G401 (cell line): ENCODE data around the gene KRT75. TPM values are rescaled to one million over a fixed set of nuclear protein-coding genes. Genes with fewer than 3 reads are reported as not detected.
"Not testable (repeated sequence)": the region's sequence is repeated elsewhere in the genome, so short reads cannot be mapped to it uniquely, and the experiment has no call there.

Experiments used
- DNase-seq: peaks from one replicate; pipeline ENCODE4 v3.0.0-alpha.2; 2015; ENCODE audit warnings: low spot score
- in situ Hi-C: cut with HindIII; loops from 2 replicates; pipeline ENCODE4 v1.10.0; 2016; ENCODE audit warnings: low sequenced_read_pairs, mixed read lengths
- total RNA-seq: library from RNA; depleted of rRNA; stranded (reverse); fragments of >200 nt; shearing (Covaris generic); gene quantifications from 2 replicates; pipeline ENCODE4 v1.2.3, GENCODE V29; 2014; rRNA removed

The KRT75 gene
- 0.20 and 0.43 TPM in 2 replicates for total RNA-seq

DNA sequence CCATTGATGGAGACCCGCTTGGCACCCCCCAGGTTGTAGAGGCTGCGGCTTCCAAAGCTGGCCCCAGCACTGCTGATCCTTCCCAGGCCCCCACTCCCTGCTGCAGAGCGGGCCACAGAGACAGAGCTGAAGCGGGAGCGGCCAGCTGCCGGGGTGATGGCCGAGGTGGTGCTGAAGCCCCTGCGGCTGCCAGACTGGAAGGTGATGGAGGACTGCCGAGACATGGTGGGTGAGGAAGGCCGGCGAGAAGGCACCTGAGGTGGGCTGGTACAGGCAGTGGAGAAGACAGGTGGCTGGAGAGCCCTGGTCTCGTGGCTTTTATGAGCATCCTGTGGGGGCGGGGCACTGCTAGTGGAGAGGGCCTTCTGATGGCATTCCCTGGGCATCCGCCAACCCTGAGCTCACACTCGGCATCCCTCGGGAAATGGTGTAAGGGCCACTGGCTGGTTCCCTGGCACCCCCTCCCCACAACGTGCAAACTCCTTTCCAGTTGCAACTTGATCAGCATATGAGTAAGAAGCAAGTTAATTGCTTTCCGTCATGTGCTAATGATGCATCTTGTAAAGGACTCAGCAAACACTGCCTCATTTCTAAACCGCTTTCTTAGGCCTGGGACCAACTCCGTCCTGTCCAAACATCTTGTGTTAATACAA lies at the start of gene KRT75:
Gene KRT75, minus strand, starts transcription at position 291 of the 653 bp plus-strand sequence. Its CDS starts 67 bp downstream, at position 224.
- no peak for DNase-seq
- in situ Hi-C loops, result no loop called here

DNA sequence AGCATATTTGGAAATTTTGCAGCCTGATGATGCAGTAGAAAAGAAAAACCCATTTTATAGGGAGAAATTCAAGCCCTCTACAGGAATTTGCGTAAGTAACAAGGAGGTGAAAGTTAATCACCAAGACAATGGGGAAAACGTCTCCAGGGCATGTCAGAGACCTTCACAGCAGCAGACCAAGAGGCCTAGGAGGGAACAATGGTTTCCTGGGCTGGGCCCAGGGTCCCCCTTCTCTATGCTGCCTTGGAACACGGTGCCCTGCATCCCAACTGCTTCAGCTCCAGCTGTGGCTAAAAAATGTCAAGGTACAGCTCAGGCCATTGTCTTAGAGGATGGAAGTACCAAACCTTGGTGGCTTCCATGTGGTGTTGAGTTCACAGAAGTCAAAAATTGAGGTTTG lies 45.9 kb upstream of the KRT75 start:
- no peak for DNase-seq
- in situ Hi-C loops, result no loop called here

DNA sequence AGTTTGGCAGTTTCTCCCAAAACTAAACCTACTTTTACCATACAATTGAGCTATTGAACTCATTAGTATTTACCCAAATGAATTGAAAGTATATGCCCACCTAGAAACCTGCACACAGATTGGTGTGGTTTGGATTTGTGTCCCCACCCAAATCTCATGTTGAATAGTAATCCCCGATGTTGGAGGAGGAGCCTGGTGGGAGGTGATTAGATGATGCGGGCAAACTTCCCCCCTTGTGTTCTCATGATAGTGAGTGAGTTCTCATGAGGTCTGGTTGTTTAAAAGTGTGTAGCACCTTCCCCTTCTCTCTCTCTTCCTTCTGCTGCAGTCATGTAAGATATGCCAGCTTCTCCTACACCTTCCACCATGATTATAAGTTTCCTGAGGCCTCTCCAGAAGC lies 43.5 kb upstream of the KRT75 start:
- no peak for DNase-seq
- in situ Hi-C loops, result no loop called here

DNA sequence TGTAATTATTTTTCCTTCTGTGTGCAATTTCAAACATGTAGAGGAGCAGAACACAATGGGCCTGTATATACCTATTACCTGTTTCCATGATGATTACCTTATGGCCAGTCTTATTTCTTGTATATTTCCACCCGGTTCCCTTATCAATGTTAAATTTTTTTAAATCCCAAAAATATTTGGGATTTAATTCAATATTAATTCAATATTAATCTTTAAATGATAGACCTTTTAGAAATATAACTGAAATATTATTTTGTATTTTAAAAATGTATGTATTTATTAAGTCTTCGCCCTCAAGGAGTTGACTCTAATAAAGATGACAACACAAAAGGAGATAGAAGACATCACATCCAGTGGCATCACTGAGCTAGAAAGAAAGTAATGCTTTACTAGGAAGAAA lies 40.0 kb upstream of the KRT75 start:
- DNase-seq, result no peak
- in situ Hi-C loops, result no loop called here

DNA sequence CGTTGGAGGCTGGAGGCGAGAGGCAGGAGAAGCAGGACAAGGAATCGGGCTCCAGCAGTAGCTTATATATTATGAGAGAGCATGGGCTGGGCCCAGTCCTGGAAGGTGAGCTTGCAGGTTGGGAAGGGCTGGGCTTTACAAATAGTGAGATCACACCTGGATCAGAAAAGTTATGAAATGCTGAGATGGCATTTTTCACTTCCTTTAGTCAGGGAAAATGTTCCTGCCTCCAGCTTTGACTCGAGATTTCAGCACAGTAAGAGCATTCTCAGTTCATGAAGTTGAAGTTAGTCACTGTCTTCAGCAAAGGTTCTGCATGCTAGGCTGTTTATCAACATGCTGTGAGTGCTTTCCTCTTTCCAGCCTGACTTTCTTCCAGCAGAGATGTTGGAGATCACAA lies 39.6 kb upstream of the KRT75 start, which contains the start of gene KRT6C:
Gene KRT6C, minus strand, starts transcription at position 38 of the 400 bp plus-strand sequence. CDS start 68 bp downstream, outside the sequence.
- DNase-seq, result no peak
- in situ Hi-C loops, result no loop called here

DNA sequence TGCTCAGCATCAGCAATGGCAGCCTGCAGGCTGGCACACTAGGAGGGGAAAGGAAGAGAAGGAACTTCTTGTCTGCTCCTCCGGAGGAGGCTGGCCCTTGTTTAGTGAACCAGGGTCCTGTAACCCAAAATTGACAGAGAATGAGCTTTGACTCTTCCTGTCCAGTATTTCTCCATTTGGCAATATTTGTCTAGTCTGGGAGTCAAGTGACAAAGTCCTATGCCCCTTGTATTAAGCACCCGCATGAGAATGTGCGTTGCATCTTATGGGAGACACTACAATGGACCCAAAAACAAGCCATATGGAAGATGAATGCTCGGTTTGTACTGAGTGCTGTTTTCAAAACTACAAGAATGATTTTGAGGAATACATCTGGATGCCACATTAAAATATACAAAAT lies 35.7 kb upstream of the KRT75 start:
- DNase-seq, result no peak
- in situ Hi-C loops, result no loop called here

DNA sequence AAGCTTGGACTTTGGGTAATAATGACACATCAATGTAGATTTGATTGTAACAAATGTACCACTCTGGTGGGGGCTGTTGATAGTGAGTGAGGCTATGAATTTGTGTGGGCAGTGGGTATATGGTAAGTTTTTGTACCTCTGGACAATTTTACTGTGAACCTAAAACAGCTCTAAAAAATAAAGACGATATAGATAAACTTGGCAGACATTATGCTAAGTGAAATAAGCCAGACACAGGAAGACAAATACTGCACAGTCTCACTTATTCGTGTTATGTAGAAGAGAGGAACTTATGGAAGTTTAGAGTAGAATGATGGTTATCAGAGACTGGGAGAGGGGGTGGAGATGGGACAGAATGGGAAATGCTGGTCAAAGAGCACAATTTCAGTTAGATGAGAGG lies 30.7 kb upstream of the KRT75 start:
- in situ Hi-C loops, result no loop called here
- DNase-seq, result no peak

DNA sequence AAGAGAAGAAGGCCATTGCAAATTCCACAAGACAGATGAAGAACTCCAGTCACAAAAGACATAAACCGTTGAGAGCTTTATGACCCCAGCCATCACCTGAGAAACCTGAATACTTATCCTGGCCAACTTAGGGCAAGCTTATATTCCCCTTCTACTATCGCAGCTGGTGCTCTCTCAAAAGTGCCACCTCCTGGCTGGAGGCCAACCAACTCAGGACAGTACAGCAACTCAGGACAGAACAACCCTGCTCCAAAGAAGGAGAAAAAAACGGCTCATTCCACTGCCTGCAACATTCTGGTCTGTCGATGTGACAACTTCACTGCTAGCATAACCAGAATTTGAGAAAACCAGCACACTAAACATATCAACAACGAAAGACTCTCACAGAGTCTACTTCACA lies 27.5 kb upstream of the KRT75 start:
- no peak for DNase-seq
- in situ Hi-C loops, result no loop called here

DNA sequence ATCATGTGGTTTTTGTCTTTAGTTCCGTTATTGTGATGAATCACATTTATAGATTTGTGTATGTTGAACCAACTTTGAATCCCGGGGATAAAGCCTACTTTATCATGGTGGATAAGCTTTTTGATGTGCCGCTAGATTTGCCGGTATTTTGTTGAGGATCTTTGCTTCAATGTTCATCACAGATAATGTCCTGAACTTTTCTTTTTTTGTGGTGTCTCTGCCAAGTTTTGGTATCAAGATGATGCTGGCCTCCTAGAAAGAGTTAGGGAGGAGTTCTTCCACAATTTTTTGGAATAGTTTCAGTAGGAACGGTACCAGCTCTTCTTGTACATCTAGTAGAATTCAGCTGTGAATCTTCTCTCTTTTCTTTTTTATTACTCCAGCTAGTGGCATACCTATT lies 24.7 kb upstream of the KRT75 start:
- DNase-seq, result no peak
- in situ Hi-C loops, result no loop called here

DNA sequence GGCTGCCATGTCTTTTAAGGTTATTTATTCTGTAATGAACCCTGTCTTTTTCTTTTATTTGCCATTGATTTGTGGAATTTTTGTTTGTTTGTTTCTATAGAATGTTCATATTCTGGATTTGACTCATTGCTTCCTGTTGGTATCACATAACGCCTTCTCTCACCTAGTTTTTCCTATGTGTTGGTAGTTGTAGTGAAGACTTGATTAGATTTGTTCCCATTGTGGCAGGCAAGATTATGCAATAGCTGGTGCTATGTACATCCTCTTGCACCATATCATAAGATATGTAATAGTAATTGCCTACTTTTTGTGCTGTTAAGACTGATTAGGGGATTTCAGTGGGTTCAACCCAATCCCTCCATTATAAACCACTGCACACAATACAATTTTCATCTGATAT lies 21.6 kb upstream of the KRT75 start:
- no peak for DNase-seq
- in situ Hi-C loops, result no loop called here

DNA sequence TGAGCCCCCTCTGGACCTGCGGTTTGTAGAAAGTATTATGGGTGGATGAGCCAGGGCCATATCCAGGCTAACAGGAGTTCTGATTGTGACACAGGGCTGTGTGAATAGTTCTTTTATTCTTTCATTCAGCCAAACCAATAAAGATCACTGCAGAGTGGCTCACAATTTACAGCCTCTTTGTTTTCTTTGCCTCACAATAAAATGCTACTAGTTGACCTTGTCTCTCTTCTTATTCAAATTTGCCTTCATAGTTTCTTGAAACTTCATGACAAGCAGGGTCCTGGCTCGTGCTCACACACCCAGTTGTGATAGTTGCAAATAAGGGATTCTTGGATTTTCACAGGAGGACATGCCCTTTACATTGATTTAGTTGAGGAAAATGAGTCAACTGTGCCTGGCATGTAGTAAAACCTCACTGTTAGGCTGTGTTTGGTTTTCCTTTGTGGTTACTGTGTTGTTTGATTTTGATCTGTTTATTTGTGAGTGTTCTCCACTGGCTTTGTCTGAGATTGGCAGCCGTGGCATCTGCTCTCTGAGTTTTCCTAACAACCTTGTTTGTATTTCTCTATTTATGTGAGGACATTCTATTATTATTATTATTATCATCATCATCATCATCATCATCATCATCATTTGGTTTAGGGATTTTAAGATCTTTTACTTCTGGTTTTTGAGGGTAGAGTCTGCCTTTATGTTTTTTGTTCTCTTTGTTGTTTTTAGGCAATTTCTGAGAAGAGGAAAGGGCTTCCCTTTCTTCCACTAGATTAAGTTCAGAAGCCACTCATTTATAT lies 20.4 kb upstream of the KRT75 start:
- in situ Hi-C loops, result no loop called here
- no peak for DNase-seq

DNA sequence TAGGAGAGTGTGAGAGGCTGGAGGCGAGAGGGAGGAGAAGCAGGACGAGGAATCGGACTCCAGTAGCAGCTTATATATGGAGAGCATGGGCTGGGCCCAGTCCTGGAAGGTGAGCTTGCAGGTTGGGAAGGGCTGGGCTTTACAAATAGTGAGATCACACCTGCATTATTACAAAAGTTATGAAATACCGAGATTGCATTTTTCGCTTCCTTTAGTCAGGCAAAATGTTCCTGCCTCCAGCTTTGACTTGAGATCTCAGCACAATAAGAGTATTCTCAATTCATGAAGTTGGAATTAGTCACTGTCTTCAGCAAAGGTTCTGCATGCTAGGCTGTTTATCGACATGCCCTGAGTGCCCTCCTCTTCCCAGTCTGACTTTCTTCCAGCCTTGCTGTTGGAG lies 17.9 kb upstream of the KRT75 start, which contains the start of gene KRT6B:
Gene KRT6B, minus strand, starts transcription at position 46 of the 400 bp plus-strand sequence. CDS start 68 bp downstream, outside the sequence.
- in situ Hi-C loops, result no loop called here
- no peak for DNase-seq

DNA sequence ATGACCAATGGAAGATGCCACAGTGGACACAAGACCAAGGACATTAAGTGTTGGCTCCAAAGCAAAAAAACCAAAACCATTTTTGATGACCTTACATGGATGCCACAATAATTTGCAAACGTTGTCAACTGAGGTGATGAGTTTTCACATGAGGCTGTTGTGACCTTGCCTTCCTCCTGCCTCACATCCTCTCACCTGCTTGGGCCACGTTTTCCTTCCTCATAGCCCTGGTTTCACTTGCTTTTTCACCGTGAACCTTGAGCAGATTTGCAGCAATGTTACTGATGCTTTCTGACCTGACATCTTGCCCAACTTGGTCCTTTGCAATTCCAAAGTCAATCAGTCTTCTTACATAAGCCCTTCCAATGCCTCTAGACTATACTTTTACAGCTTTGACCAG lies 14.1 kb upstream of the KRT75 start:
- in situ Hi-C loops, result no loop called here
- DNase-seq, result no peak

DNA sequence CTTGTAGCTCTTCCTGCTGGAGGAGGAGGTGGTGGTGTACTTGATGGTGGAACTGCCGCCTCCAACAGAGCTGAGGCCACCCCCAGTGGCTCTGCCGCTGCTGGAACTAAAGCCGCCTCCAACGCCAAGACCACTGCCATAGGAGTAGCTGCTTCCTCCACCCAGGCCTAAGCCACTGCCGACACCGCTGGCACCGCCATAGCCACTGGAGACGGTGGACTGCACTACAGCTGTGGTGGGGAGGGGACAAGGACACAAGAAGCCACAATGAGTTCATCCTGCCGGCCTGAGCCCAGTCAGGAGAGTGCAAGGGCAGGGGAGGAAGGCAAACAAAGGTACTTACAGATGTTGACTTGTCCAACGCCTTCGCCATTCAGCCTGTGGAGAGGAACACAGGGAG lies 13.0 kb upstream of the KRT75 start:
- in situ Hi-C loops, DNase-seq: not testable (repeated sequence)

DNA sequence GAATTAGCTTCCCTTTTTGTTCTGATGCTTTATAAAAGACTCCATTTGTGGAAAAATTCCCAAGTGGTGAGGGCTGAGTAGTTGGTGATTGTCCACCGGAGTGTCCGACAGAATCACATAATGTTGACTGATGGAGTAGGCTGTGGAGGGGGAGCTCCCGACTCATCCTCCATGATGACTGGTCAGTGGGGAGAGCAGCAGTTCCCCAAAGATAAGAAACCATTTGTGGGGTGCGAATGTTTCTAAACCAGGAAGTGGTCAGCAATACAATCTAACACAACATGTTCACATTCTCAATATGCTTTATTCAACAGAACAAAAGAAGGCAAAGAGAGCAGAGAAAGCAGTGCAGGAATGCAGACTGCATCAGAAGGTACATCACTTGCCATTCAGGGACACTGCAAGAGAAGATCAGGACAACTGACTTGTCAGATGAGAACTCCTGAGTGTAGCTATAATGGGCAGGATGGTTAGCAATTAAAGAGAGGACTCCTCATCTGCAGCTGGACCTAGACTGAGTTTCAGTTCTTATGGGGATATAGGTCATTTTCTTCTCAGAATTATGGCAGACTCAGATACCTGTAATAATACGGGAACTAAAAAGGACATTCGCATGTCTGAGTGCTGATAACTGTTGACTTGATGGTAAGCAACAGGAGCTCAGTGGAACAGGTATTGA lies 12.3 kb upstream of the KRT75 start:
- in situ Hi-C loops, result no loop called here
- no peak for DNase-seq

DNA sequence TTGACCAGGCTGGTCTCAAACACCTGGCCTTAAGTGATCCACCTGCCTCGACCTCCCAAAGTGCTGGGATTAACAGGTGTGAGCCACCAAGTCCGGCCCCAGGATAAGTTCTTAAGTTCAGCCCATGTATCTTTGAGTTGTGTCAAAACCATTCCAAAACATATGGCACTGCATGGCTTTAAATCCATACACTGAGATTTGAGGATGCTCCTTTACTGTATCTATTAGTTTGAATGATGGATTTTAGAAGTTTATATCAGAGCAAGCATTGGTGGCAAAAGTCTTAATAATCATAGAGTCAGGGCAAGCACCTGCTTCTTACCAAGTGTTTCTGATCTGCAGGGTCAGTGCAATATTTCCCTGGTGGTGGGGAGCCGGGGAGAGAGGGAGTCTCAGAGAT lies 11.7 kb upstream of the KRT75 start:
- in situ Hi-C loops, result no loop called here
- DNase-seq, result no peak

DNA sequence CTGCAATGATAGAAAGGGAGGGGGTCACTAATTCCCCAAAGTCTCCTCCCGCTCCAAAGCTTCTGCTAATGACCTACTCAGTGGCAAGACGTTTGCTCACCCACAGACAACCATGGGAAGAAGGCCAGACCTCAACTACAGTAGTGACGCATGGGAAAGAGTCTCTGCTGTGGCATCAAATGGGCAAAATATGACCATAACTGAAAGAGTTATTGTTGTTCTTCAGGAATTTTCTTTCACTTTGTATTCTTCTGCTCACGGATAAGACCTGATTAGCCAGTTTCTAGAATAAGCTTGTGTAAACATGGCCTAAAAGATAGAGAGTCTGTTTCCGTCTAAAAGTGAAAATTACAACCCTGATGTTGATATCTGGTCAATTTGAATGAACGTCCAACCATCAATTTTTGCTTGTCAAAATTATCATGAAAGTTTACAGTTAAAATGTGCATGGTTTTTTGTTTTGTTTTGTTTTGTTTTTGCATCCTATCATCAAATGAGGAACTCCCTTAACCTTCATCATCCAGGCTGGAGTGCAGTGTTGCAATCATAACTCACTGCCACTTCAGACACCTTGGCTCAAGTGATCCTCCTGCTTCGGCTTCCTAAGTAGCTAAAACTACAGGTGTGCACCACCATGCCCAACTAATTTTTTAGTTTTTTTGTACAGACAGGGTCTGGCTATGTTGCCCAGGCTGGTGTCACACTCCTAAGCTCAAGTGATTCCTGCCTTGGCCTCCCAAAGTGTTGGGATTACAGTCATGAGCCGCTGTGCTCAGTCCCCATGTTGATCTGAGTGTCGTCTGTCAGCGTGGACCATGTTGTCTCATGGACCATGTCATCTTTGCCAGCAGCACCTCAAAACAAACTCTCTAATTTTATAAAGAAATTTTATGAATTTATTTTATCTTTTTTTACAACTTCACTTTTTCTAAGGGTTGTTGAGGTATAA lies 10.8 kb upstream of the KRT75 start:
- no peak for DNase-seq
- in situ Hi-C loops, result no loop called here

DNA sequence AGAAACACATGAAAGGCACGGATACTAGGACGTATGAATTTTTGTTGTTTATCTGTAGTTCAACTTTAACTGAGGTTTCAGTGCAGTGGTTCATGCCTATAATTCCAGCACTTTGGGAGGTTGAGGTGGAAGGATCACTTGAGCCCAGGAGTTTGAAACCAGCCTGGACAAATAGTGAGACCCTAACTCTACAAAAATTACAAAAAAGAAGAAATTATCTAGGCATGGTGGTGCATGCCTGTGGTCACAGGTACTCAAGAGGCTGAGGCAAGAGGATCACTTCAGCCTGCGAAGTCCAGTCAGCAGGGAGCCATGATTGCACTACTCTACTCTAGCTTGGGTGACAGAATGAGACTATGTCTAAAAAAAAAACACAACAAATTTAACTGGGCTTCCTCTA lies 9.8 kb upstream of the KRT75 start:
- DNase-seq, result no peak
- in situ Hi-C loops, result no loop called here

DNA sequence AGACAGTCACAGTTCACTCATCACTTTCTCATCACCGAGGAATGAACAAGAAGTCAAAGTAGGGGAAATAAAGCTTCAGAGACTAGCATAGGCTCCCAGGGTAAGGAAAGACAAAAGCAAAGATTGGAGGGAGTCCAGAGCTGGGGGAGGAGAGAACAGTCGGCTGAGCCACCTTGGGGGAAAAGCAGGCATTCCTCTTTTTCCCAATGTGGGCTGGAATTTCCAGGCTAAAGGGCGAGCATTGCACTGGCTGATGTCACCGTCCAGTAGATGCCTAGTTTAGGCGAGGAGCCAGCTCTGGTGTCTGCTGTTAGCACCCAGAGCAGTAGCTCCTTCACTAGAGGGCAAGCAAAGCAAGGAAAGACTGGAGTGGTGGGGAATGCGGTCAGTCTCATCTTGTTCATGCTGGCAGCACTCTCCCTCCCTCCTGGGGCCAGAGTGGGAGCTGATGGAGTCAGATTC lies 8.5 kb upstream of the KRT75 start:
- in situ Hi-C loops, result no loop called here
- DNase-seq, result no peak
